Measurements from ENCODE around the gene GAS2L2.

Gene GAS2L2

GRCh38 chr17:35752945-35753764 is at the start of gene GAS2L2:
Gene GAS2L2, minus strand, starts transcription at chr17:35753239. Its CDS starts 389 bp downstream, at chr17:35752850.
- TF ChIP-seq ZNF565 (CRISPR knock-in tag; conservative IDR thresholded peaks at IDR 0.05; ENCODE audit: low read depth) (no peak), ZFP30 (CRISPR knock-in tag; IDR thresholded peaks at IDR 0.05) (no peak), ISL1 (CRISPR knock-in tag; IDR thresholded peaks at IDR 0.05) (no peak)
- no peak; the same call in 2 of the 3 replicates for ATAC-seq

- peak; percentile 59 for ATAC-seq
- peak; percentile 84; the same call in 1 of the 2 replicates for TF ChIP-seq SNAI2 (CRISPR knock-in tag; IDR thresholded peaks at IDR 0.05)
- TF ChIP-seq ISL1 (CRISPR knock-in tag; IDR thresholded peaks at IDR 0.05) = peak; percentile 56
- no peak for TF ChIP-seq ESRRG (CRISPR knock-in tag; IDR thresholded peaks at IDR 0.05)
- TF ChIP-seq BACH2 (CRISPR knock-in tag; IDR thresholded peaks at IDR 0.05; ENCODE audit: borderline replicate concordance) = no peak
- peak; percentile 79 for TF ChIP-seq TSHZ2 (CRISPR knock-in tag; IDR thresholded peaks at IDR 0.05)
- TF ChIP-seq ZNF8 (CRISPR knock-in tag; IDR thresholded peaks at IDR 0.05) = 0 out of 2 replicates have a peak, but pooled peaks have one; percentile 15
- peak; percentile 58; the same call in 1 of the 2 replicates for TF ChIP-seq ZNF70 (CRISPR knock-in tag; IDR thresholded peaks at IDR 0.05)
- TF ChIP-seq TCF4 (CRISPR knock-in tag; IDR thresholded peaks at IDR 0.05; ENCODE audit: borderline replicate concordance) = peak; percentile 97
- peak; percentile 3; the same call in 1 of the 2 replicates for TF ChIP-seq PPARA (CRISPR knock-in tag; IDR thresholded peaks at IDR 0.05; ENCODE audit: borderline replicate concordance)
- TF ChIP-seq OSR1 (CRISPR knock-in tag; IDR thresholded peaks at IDR 0.05) = no peak
Observed at GRCh38 chr17:35801583-35802224, 48.7 kb upstream of the GAS2L2 start.

GRCh38 chr17:35799942-35800341 is 46.9 kb upstream of the GAS2L2 start:
- TF ChIP-seq ZFP30 (CRISPR knock-in tag; IDR thresholded peaks at IDR 0.05) = no peak
- TF ChIP-seq ZNF565 (CRISPR knock-in tag; conservative IDR thresholded peaks at IDR 0.05; ENCODE audit: low read depth) = no peak
- TF ChIP-seq SNAI2 (CRISPR knock-in tag; IDR thresholded peaks at IDR 0.05) = no peak
- TF ChIP-seq ISL1 (CRISPR knock-in tag; IDR thresholded peaks at IDR 0.05) = no peak
- TF ChIP-seq ESRRG (CRISPR knock-in tag; IDR thresholded peaks at IDR 0.05) = no peak
- TF ChIP-seq ZNF70 (CRISPR knock-in tag; IDR thresholded peaks at IDR 0.05) = no peak
- no peak for TF ChIP-seq CREB5 (CRISPR knock-in tag; IDR thresholded peaks at IDR 0.05; ENCODE audit: low read depth)
- no peak for TF ChIP-seq ZC3H10 (CRISPR knock-in tag; IDR thresholded peaks at IDR 0.05)
- TF ChIP-seq TSHZ2 (CRISPR knock-in tag; IDR thresholded peaks at IDR 0.05) = no peak
- TF ChIP-seq RARB (CRISPR knock-in tag; IDR thresholded peaks at IDR 0.05) = no peak
- TF ChIP-seq PPARA (CRISPR knock-in tag; IDR thresholded peaks at IDR 0.05; ENCODE audit: borderline replicate concordance) = no peak
- TF ChIP-seq CSRNP3 (CRISPR knock-in tag; IDR thresholded peaks at IDR 0.05) = no peak

GRCh38 chr17:35797918-35798317 is 44.9 kb upstream of the GAS2L2 start:
- TF ChIP-seq ZC3H10 (CRISPR knock-in tag; IDR thresholded peaks at IDR 0.05) (no peak), ZNF70 (CRISPR knock-in tag; IDR thresholded peaks at IDR 0.05) (no peak), TCF4 (CRISPR knock-in tag; IDR thresholded peaks at IDR 0.05; ENCODE audit: borderline replicate concordance) (no peak), ESRRG (CRISPR knock-in tag; IDR thresholded peaks at IDR 0.05) (no peak), TSHZ2 (CRISPR knock-in tag; IDR thresholded peaks at IDR 0.05) (no peak), CREB5 (CRISPR knock-in tag; IDR thresholded peaks at IDR 0.05; ENCODE audit: low read depth) (no peak), SNAI2 (CRISPR knock-in tag; IDR thresholded peaks at IDR 0.05) (no peak), ZFP3 (CRISPR knock-in tag; IDR thresholded peaks at IDR 0.05) (no peak), BACH2 (CRISPR knock-in tag; IDR thresholded peaks at IDR 0.05; ENCODE audit: borderline replicate concordance) (no peak), ZNF565 (CRISPR knock-in tag; conservative IDR thresholded peaks at IDR 0.05; ENCODE audit: low read depth) (no peak), GLIS3 (CRISPR knock-in tag; IDR thresholded peaks at IDR 0.05) (no peak), ZFP30 (CRISPR knock-in tag; IDR thresholded peaks at IDR 0.05) (no peak), CSDC2 (CRISPR knock-in tag; IDR thresholded peaks at IDR 0.05) (no peak), OSR1 (CRISPR knock-in tag; IDR thresholded peaks at IDR 0.05) (no peak)
- ATAC-seq = no peak

More at GRCh38 chr17:35799942-35800341, 46.9 kb upstream of the GAS2L2 start:
- peak; percentile 77 for ATAC-seq
